Measurements from ENCODE around the gene FRK.
"Not testable (repeated sequence)": the region's sequence is repeated elsewhere in the genome, so short reads cannot be mapped to it uniquely, and the experiment has no call there.

FRK gene

DNA sequence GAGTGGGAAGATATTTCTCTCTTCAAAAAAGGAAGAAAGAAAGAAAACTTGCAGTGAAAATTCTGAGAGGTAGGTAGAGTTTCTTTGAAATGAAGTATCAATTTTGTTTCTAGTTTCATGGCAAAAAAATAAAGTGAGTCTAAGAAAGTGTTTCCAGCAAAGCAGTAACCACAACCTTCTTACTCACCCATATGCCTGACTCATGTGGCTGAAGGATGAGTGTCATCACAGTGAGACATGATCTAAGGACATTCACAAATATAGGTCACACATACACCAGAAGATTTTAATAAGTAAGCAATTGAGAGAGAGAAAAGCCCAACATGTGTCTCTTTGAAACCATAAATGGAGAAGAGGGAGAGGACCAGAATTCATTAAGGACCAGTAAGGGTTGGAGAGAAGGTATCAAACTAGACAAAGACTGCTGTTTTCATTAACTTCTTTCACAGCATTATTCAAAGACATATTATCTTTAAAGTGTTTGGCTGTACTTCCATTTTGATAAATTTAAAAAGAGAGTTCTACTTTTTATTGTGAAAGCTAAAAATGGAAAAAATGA is 169.5 kb downstream of the FRK start:
- H3K4me3 ChIP-seq (ENCODE audit: low read depth, low read length), result no peak overlapping the region
- in situ Hi-C loops (cut with HindIII; ENCODE audit: low sequenced_read_pairs), result no loop called here
- TF ChIP-seq, protein P1, sequence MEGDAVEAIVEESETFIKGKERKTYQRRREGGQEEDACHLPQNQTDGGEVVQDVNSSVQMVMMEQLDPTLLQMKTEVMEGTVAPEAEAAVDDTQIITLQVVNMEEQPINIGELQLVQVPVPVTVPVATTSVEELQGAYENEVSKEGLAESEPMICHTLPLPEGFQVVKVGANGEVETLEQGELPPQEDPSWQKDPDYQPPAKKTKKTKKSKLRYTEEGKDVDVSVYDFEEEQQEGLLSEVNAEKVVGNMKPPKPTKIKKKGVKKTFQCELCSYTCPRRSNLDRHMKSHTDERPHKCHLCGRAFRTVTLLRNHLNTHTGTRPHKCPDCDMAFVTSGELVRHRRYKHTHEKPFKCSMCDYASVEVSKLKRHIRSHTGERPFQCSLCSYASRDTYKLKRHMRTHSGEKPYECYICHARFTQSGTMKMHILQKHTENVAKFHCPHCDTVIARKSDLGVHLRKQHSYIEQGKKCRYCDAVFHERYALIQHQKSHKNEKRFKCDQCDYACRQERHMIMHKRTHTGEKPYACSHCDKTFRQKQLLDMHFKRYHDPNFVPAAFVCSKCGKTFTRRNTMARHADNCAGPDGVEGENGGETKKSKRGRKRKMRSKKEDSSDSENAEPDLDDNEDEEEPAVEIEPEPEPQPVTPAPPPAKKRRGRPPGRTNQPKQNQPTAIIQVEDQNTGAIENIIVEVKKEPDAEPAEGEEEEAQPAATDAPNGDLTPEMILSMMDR (IDR thresholded peaks at IDR 0.05; ENCODE audit: low read depth, low read length), result no peak
- DNase-seq (ENCODE audit: low read depth, low spot score), result peak; percentile 84

DNA sequence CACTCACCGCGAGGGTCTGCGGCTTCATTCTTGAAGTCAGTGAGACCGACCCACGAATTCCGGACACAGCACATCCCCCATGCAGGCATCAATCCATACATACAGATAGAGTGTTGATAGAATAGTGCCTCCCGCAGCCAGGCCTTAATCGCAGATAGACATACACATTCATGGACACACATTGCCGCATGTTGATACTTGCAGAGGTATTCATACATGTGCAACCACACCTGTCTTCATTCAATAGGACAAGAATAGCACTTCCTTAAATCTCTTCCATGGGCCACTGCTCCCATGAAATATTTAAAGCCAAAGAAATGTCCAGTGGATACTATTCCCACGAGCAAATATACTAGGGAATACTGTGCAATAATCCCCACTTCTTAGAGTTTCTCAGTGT is 170.5 kb downstream of the FRK start:
- DNase-seq (ENCODE audit: low read depth, low spot score), result no peak
- H3K4me3 ChIP-seq (ENCODE audit: low read depth, low read length), result no peak overlapping the region
- in situ Hi-C loops (cut with HindIII; ENCODE audit: low sequenced_read_pairs), result no loop called here
- TF ChIP-seq, protein P1 (IDR thresholded peaks at IDR 0.05; ENCODE audit: low read depth, low read length), result no peak

DNA sequence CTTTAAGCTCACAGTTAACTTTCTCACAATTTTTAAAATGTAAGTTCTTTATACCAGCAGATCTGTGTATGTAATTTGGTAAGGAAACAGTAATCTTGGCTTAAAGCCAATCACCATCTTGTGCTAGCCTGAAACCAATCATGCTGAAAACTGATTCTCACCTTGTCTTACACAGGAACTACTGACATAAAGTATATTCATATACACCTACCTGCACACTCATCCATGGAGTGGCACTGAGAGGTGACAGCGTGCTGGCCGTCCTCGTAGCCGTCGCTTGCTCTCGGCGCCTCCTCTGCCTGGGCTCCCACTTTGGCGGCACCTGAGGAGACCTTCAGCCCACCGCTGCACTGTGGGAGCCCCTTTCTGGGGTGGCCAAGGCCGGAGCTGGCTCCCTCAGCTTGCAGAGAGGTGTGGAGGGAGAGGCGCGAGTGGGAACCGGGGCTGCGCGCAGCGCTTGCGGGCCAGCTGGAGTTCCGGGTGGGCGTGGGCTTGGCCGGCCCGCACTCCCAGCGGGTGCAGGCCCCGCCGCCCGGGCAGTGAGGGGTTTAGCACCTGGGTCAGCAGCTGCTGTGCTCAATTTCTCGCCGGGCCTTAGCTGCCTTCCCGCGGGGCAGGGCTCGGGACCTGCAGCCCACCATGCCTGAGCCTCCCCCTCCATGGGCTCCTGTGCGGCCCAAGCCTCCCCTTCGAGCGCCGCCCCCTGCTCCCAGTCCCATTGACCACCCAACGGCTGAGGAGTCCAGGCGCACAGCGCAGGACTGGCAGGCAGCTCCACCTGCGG is 171.8 kb downstream of the FRK start:
- DNase-seq (ENCODE audit: low read depth, low spot score); in situ Hi-C loops (cut with HindIII; ENCODE audit: low sequenced_read_pairs); H3K4me3 ChIP-seq (ENCODE audit: low read depth, low read length): not testable (repeated sequence)

DNA sequence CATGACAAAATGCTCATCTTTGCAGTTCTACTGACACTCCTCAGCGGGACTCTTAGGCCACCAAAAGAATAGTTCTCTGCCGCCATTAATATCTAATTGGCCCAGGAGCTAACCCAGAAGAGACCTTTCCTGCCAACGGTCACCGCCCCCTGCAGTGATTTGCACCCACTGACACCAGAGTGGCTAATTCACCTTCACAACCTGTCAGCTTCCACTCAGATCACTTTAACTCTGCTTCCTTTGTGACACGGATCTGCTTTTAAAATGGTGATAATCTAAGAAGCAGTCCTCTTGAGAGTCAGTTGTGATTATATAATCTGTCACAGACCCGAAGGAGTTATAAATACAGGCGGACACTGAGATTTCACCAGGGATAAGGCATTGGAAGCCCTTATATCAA is 172.8 kb downstream of the FRK start:
- no peak for DNase-seq (ENCODE audit: low read depth, low spot score)
- in situ Hi-C loops (cut with HindIII; ENCODE audit: low sequenced_read_pairs), result no loop called here
- TF ChIP-seq, protein P1 (IDR thresholded peaks at IDR 0.05; ENCODE audit: low read depth, low read length), result no peak
- H3K4me3 ChIP-seq (ENCODE audit: low read depth, low read length), result no peak overlapping the region

DNA sequence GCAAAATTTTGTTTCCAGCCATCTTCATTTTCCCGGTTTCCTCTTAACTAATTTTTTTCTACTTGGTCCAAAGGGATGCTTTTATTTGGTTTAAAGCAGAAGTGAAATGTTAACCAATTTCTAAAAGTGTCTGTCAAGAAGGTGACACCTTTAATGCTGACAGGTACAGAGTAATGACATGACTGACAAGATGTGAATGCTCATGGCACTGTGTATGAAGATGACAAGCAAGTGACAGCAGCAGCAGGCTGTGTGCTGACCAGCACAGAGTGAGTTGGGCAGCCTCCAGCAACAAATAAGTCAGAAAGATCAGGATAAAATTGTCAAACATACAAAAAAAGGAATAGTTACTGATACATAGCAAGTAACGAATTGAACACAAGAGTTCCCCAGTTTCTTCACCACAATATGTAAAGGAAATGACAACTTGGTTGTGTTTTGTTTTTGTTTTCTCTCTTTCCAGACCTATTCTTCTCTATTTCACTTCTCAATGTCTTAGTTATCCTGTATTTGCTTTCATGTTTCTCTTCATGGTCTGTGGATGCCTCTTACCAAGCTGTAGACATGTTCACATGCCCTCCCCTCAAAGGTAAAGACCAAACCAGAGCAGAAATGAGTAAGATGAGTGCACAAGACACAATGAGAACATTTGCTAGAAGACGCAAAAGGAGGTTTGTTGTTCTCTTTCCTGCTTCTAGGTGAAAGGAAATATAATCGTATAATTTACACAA is 174.9 kb downstream of the FRK start:
- TF ChIP-seq, protein P1 (IDR thresholded peaks at IDR 0.05; ENCODE audit: low read depth, low read length), result no peak
- in situ Hi-C loops (cut with HindIII; ENCODE audit: low sequenced_read_pairs), result no loop called here
- no peak for DNase-seq (ENCODE audit: low read depth, low spot score)
- no peak overlapping the region for H3K4me3 ChIP-seq (ENCODE audit: low read depth, low read length)

DNA sequence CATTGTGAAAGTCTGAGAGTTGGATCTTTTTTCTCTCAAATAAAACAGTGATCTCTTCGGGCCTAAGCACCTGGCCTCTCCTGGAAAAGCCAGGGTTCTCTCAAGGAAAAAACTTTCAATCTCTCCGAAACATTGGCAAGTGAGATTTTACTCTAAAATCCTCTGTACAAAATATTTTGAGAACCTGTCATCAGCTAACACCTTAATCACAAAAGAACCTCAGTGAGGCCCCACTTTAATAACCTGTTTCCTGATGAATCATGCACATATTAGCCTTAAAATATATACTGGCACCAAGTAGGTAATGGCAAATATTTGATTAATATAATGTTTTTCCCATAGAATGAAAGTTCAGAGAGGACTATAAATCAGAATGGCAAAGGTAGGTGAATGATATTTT is 177.9 kb downstream of the FRK start:
- in situ Hi-C loops (cut with HindIII; ENCODE audit: low sequenced_read_pairs), result no loop called here
- no peak overlapping the region for H3K4me3 ChIP-seq (ENCODE audit: low read depth, low read length)
- DNase-seq (ENCODE audit: low read depth, low spot score), result no peak
- TF ChIP-seq, protein P1 (IDR thresholded peaks at IDR 0.05; ENCODE audit: low read depth, low read length), result no peak

DNA sequence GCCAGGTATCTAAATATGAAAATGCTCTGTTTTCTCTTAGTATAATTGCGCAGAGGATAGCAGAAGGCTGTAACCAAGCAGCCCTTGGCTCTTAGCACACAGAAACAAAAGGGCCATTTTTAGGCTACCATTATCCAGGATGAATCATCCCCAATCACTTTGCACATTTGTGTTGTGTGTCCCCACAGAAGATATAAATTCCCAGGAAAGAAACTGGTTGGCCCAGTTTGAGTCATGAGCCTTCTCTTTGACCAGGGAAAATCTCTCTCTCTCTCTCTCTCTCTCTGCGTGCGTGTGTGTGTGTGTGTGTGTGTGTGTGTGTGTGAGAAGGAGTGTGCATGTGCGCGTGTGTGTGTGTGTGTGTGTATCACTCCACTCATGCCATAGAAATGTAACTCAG is 178.5 kb downstream of the FRK start:
- in situ Hi-C loops (cut with HindIII; ENCODE audit: low sequenced_read_pairs), result no loop called here
- TF ChIP-seq, protein P1 (IDR thresholded peaks at IDR 0.05; ENCODE audit: low read depth, low read length), result no peak
- no peak for DNase-seq (ENCODE audit: low read depth, low spot score)
- H3K4me3 ChIP-seq (ENCODE audit: low read depth, low read length), result no peak overlapping the region
